GM19023 (cell line): ENCODE results near the gene MYO10.

Source experiments
- ATAC-seq: cut with Tn5 transposase; IDR thresholded peaks from one replicate; pipeline ENCODE4 v1.9.1; 2021; ENCODE audit warnings: mild to moderate bottlenecking, moderate library complexity; ENCODE audit not compliant: unreplicated experiment

MYO10 gene

GRCh38 chr5:16918156-16918555, 17.9 kb downstream of the MYO10 start:
- ATAC-seq, result no peak

- ATAC-seq, result no peak
Measured at GRCh38 chr5:16916262-16916878, 19.7 kb downstream of the MYO10 start.

DNA sequence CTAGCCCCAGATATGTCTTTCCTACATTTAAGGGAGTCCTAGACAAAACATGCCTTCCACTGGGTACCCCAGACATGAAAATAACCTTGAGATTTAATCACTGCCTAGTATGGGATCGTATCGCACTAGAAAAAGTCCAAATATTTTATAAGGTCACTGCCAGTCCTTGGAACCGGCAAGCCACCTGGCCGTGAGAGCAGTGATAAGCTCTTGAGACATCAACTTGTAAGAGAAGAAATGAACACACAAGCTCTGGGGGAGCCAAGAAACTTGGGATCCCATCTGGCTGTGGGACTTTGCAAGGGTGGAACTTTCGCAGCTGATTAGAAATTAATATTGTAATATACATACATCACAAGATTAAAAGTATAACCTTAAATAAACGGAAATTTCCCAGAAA, 21.5 kb downstream of the MYO10 start:
- ATAC-seq, result no peak

DNA sequence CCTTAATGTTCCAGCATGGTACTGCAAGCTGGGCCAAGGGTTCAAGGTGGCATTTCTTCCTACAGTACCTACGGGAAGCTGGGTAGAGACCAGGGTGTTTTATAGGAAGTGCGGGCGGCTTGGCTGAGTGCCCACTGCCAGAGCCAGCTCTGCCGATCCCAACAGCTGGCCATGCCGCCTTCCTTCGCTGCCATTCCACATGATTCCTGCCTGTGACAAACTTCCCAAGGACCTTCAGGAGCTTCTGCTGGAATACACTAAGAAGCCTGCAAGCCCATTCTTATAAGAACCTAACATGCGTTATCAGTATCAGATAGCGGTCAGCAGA, 22.0 kb downstream of the MYO10 start:
- ATAC-seq, result no peak

- no peak for ATAC-seq
Measured at GRCh38 chr5:16913187-16914107, 22.6 kb downstream of the MYO10 start.

GRCh38 chr5:16912080-16912479, 24.0 kb downstream of the MYO10 start:
- no peak for ATAC-seq

DNA sequence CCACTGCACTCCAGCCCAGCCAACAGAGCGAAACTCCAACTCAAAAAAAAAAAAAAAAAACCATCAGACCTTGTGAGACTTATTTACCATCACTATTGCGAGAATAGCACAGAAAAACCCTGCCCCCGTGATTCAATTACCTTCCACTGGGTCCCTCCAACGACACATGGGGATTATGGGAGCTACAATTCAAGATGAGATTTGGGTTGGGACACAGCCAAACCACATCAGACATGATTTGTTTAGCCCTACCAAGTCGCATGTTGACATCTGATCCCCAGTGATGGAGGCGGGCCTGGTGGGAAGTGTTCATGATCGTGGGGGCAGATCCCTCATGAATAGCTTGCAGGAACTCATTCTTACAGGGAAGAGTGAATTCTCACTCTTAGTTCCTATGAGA, 26.6 kb downstream of the MYO10 start:
- ATAC-seq, result no peak

DNA sequence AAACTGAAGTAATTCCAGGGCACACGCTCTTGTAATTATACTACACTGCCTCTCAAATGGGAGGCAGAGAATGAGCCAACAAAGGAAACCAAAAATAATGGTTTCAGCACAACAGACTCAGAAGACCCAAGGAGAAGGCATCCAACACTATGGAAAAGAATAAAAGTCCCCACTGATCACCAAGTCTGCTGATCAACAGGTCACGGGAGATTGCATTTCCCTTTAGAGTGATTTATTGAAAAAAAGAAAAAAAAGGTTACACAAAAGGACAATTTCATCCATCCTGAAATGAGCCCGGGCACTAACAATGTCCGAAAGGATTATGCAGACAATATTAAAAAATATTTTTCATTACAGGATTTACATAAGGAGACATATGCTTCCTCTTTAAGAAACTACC, 28.8 kb downstream of the MYO10 start:
- ATAC-seq, result no peak

DNA sequence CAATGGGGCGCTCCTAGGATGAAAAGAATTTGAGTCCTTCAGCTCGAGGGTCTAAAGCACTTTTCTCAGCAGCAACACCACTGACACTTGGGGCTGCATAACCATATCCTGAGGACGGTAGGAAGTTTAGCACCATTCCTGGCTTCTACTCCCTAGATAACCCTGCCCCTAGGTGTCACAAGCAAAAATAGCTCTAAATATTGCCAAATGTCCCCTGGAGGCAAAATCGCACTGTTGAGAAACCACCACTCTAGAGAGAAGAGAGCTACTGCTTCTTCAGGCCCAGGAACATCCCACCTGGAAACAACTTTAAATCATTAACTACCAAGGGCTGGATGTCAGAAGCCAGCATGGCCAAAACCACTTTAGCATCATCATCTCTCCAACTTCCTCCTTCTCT, 29.8 kb downstream of the MYO10 start:
- no peak for ATAC-seq

- no peak for ATAC-seq
Measured at GRCh38 chr5:16903480-16904300, 32.4 kb downstream of the MYO10 start.

DNA sequence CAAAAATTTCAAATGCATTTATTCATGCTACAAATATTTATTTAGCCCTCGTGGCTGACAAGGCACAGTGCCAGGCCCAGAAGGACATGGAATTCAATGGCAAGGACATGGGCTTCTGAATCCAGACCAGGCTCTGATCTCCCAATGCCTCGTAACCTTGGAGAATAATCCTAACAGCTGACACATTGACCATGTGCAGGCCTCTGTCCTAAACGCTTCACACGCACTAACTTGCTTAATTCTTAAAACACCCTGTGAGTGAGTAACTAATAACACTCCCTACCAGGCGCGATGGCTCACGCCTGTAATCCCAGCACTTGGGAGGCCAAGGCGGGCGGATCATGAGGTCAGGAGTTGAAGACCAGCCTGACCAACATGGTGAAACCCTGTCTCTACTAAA, 33.2 kb downstream of the MYO10 start:
- ATAC-seq, result no peak

DNA sequence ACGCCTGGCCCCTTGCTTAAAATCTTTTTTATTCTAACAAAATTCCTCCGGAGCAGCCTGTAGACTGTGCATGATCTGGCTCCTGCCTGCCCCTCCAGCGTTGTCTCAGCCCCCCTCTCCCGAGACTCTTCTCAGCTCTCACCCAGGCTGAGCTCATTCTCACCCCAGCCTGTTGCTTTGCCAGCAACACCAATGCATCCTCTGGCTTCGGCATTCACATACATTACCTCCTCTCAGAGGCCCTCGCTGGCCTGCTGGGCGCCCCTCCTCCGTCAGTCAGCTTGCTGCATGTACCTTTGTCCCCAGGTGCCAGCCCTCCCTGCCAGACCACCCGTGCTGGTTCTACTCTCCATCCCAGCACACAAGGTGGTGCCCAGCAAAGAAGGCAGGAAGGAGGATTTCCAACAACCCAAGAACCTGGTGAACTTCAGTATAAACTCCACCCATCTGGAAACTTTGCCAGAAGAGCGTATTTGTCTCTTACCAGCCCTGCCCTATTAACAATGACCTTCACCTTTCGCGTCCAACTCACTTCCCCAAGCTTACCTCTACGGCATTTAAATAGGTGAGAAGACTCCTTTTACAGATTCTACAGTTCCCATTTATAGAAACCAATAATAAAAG, 35.0 kb downstream of the MYO10 start:
- no peak for ATAC-seq

GRCh38 chr5:16899171-16899570, 36.9 kb downstream of the MYO10 start:
- ATAC-seq, result no peak

DNA sequence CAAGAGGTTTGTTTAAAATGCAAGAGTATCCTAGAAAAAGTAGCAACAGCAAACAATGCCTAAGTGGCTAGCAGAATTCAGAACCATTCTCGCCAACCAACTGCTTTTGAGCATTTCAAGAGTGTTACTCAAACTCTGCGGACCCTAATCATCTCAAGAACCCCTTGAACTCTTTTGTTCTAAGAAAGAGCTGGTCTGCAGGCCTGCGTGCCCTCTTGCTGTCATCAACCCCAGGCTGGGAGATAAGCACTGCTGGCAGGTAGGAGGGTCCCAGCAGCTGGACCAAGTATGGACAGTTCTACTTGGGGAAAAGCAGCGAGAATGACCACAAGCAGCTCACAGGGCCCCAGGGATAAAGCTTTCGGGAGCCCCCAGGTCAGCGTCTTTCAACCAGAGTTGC, 38.3 kb downstream of the MYO10 start:
- no peak for ATAC-seq

- ATAC-seq, result no peak
Measured at GRCh38 chr5:16897284-16897704, 38.8 kb downstream of the MYO10 start.

GRCh38 chr5:16896767-16897166, 39.3 kb downstream of the MYO10 start:
- ATAC-seq, result no peak

GRCh38 chr5:16894236-16895057, 41.6 kb downstream of the MYO10 start:
- no peak for ATAC-seq

- no peak for ATAC-seq
Measured at GRCh38 chr5:16891033-16891432, 45.1 kb downstream of the MYO10 start.

- ATAC-seq, result no peak
Measured at GRCh38 chr5:16889972-16890519, 46.0 kb downstream of the MYO10 start.
